Activated CD4-positive, alpha-beta T cell treated with anti-CD3 and anti-CD28 coated beads for 1 hour (primary cell): ENCODE measurements around the gene AGTRAP.

ENCODE experiments used
- DNase-seq: peaks from one replicate; pipeline ENCODE4 v3.0.0-alpha.2; 2020

AGTRAP gene

DNA sequence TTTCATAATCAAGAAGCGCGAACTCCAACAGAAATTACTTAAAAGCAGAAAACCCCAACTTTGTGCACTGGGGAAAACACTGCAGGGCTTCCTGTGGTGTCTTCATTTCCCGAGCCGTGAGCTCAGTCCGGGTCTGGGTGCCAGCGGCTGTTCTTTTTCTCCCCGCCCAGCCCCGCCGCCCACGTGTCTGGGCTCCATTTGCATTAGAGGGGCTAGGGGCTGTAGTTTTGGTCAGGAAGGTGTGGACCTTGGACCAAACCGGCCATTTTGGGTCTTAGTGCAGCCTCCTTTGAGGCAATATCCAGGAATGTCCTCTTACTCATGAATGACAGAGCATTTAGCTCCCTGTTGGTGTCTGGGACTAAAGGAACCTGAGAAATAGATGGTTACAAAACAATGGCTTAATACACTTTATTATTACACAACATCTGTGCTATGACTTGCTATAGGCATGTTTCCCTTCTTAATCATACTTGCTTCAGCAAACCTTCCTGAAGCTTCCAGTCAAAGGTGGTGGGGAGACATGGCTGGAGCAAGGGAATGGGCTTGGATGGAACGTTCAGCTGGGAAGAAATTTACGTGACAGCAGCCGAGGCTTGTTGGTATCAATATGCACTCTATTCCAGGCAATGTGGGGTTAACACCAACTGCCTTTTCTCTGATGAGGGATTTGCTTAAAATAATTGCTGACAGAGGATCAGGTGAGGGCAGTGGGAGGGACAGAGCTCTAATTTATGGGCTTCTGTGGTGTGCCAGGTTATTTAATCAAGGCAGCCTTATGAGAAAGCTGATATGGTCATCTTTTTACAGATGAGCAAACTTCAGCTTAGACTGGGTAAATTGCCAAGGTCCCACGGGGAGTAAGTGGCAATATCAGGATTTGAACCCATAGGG is 1.1 kb downstream of the AGTRAP start:
- DNase-seq = no peak

DNA sequence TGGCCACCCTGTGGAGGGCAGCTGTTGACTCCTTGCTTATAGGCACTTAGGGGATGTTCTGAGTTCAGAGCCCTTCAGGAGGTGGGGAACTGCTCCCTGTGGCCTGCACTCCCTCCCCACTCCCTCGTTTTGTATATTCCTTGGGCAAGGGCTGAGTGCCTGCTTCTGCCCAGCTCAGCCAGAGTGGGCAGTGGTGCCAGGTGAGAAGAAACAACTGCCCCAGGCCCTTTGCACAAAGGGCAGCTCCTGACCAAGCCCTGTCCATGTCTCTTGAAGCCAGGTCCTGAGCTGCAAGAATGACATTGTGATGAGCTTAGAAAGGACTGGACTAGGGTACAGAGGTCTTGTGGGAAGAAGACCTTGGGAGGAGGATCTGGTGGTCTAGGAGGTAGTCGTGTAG is 2.2 kb downstream of the AGTRAP start:
- no peak for DNase-seq

DNA sequence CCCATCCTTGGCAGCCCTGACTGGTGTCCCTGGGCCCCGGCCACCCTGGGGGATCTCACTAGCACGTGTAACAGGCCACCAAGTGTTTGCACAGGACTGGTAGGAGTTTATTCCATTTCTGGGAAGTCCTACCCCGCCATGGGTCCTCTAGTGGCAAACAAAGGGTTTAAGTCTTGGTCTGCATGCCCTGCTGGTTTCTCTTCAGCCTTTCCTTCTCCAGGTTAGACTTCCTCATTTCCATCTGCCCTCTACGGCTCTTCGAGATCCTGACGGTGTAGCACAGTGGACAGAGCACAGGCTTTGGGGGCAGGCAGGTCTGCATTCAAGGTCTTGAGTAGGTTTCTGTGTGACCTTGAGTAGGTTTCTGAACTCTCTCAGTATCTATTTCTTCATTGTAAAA is 2.8 kb downstream of the AGTRAP start:
- no peak for DNase-seq

DNA sequence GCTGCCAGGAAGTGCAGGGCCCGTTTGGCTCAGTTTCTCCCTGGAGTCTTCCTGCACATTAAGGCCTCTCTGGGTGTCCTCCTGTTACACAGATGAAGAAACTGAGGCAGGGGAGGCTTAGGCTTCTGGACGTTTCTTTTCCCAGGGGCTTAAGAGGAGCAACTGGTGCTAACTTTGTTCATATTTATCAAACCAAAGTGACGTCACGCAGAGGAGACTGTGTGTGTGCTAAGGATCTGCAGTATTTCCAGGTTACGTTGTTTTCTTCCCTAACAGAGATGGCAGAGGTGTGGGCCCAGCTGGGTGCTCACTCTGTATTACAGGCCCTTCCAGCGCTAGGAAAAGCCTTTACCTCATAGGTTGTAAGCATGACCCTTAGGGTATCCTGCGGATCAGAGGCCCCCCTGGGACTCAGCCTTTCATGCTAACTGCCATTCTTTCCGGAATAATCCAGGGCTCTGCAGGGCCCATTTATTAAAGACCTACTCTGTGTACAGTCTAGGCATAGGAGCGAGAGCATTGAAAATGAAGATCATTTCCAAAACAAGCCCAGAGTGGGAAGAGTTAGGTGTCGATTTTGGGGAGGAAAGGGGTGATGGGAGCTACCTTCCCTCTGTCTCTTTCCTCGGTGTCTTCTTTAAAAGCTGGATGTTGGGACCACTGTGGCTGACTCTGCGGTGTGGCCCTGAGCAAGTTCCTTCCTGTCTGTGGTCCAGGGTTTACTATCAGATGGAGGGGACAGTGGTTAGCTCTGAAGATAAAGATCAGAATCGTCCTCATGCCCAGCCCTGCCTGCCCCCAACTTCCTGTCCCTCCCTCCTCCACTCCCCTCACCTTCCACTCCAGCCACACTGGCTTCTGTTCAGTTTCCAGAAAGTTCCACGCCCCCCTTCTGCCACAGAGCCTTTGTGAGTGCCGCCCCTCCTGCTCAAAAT is 4.6 kb downstream of the AGTRAP start:
- no peak for DNase-seq

DNA sequence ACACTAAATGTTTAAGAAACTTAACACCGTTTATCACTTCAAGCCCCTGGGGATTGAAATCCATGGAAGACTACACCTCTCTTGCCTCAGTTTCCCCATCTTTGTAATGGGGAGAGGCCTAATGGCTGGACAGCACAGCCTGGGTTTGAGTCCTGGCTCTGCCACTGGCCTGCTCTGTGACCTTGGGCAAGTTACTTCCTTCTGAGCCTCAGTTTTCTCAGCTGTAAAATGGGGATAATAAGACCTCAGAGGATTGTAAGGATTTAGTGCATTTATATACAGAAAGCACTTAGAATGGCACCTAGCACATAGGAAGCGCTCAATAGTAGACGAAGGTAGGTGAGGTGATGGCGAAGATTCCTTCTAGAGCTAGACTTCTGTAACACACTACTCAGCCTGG is 5.5 kb downstream of the AGTRAP start:
- no peak for DNase-seq

DNA sequence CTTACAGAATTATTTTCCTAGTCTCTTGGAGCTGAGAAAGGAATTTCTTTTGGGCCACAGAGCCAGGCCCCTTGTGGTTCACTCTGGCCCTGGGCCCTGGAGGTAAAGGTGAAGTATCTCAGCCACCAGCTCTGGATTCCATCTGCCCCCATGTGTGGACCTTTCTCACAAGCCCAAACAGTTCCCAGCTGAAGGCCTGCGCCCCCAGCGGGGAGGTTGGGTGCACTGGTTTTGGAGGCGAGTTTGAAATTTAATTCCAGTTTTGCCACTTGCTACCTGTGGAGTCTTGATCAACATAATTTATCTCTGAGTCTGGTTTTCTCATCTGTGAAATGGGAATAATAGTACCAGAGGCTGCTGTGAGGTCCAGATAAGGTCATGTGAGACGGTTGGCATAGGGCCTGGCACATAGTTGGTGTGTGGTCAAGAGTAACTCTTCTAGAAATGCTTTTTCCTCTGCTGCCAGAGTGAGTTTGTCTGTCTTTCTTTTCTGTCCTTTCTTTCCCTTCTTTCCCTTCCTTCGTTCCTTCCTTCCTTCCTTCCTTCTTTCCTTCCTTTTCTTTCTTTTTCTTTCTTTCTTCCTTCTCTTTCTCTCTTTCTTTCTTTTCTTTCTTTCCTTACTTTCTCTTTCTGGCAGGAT is 6.1 kb downstream of the AGTRAP start:
- DNase-seq = no peak

DNA sequence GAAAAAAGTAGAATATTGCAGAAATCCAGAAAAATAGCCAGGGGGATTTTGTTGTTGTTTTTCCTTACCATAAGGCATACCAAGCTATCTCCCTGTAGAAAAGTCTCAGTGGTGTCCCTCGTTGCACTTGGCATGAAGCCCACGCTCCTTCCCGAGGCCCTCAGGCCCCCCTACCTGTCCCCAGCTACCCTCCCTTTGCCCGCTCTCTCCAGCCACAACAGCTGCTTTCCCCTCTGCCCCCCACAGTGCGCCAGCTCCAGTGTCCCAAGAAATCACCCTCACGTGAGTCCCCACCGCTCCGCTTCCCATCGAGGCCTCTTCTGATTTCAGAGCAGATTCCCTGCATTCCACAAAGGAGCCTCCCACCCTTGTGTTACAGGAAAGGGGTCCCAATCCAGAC is 8.4 kb downstream of the AGTRAP start:
- DNase-seq = no peak

DNA sequence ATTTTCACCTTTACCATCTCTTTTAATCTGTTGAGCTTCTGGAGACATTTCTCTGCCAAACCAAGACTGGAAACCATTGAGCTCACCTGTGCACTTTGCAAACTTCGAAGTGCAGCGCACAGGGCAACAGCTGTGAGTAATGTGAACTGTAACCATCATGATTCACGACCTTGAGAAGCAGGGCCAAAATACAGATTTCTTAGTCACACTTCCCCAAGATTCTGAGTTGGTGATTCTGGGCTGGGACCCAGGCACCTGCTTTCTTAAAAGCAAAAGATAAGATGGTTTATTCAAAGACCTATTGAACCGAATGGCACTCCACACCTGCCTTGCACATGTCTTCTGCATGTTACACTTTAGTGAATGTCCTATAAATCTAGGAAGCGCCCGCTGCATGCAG is 10.2 kb downstream of the AGTRAP start:
- no peak for DNase-seq

DNA sequence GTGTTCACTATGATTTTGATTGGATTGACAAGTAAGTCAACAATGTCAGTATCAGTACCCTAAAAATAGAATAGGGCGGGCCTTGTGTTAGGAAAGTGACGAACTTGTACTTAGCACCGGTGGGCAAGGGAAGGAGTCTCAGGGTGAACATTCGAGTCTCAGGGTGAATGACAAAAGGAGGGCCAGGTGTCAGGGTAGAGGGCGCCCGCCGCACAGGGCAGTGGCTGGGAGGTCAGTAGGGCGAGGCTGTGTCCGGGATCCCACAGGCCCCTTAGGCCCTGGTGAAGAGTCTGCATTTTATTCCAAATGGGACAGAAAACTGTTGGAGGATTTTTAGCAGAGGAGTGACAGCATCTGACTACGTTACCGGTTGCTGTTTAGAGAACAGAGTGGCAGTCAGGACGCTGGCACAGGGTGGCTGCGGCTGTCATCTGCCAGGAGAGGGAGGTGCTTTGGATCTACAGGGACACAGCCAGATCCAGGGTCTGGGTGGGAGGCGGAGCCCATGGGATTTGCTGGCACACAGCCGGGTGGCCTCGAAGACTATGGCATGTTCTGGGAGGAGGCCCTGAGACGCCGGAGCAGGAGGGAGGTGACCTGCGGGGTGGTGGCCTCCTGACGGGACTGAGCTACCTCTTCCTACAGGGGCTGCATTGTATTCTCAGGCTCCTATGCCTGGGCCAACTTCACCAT is 11.0 kb downstream of the AGTRAP start:
- no peak for DNase-seq

DNA sequence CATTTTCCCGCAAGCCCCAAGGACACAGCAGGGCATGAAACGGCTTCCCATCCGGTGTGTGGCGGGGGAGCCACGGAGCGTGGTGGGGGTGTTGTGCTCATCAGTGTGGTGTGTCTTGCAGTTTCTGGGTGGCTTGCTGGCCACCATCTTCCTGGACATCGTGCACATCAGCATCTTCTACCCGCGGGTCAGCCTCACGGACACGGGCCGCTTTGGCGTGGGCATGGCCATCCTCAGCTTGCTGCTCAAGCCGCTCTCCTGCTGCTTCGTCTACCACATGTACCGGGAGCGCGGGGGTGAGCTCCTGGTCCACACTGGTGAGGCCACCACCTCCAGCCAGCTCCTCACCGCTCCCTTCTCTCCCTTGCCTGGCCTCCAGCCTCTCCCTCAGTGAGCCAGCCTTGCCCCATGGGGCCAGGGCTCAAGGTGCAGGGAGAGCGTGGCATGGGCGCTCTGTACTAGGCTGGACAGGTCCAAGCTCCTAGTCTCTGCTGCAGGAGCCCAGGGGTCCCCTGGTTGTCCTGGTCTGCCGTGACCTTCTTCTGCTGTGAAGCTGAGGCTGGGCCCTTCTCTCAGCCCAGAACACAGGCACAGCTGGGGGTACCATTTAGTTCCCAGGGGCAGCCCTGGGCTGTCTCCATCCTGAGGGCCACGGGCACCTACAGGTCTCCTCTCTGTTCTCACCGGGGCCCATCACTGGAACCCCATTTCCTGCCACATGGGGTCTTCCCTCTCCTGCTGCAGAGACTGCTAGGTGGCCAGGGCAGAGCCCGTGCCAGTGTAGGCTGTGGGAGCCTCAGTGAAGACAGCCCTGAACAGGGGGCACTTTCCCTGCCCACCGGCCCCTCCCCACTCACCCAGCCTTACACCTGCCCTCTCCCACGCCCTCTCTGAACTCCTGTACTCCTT is 12.6 kb downstream of the AGTRAP start:
- DNase-seq = no peak

DNA sequence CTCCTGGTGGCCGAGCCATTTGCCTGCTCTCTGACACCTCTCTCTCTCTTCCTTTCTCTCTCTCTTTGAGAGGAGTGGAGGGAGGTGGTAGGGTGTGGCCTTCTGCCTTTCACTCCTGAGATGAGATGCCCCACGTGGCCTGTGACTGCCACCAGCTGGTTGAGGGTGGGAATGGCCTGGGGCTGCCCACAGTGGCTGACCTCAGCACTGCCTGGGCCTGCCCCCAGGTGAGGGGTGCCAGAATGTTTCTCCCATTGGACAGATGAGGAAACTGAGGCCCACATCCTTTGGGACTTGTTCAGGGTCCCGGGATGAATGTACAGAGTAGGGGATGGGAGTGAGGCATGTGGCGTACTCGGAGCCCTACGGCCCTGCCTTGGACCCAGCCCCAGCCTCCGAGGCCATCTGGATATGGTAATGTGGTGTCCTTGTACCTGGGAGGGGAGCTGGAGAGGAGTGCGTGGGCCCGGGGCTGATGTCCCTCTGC is 13.3 kb downstream of the AGTRAP start:
- peak; percentile 25 for DNase-seq

DNA sequence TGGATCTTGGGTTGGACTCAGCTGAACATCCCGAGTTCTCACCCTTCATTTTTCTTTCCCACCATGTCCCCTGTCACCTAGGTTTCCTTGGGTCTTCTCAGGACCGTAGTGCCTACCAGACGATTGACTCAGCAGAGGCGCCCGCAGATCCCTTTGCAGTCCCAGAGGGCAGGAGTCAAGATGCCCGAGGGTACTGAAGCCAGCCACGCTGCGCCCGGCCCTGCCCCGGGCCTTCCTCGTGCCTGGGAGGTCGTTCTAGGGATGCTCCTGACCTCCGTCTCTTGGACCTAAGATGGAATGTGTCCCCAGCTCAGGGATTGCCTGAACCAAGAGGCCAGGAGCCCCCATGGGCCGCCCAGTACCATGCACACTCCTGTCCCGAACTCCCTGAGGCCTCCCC is 14.1 kb downstream of the AGTRAP start:
- no peak for DNase-seq

DNA sequence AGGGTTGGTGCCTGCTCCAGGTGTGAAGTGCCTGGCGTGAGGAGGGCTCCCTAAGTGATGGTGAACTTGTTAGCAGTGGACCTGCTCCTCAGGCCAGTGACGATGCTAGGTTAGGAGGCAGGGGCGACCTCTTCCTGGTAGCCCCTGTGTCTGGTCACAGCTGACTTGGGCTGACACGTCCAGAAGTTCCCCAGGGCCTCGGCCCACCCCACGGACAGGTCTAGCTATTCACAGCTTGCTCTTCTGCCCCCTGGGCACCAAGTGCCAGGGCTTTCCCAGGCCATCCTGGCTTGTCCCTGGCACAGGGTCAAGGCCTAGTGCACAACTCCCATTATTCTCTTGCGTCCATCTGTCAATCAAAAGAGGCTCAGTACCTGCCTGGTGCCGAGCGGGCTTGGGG is 15.2 kb downstream of the AGTRAP start:
- no peak for DNase-seq

DNA sequence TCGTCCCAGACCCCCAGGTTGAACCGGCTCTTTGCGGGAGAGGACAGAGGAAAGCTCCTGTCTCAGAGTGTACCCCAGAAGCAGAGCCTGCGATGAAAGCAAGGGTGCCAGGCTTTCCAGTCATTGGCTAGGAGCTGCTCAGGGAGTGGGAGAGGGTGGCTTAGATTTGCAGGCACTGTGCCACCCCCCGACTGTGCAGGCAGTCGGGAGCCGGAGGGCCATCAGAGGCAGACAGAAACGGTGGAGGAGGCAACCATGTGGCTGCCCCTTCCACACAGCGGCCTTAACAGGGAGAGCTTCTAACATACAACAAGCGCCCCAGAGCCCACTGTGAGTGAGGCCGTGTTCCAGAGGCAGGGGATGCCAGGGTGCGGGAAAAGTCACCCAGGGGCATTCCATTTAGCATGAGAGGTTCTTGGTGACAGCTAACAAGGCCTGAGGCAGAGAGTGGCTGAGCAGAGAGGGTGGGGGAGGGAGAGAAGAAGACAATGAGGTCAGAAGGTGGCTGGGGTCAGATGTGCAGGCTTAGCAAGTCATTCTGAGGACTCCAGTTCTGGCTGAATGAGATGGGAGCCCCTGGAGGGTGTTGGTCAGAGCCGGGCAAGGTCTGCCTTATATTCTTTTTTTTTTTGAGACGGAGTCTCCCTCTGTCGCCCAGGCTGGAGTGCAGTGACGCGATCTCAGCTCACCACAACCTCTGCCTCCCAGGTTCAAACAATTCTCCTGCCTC is 16.6 kb downstream of the AGTRAP start:
- DNase-seq = no peak

DNA sequence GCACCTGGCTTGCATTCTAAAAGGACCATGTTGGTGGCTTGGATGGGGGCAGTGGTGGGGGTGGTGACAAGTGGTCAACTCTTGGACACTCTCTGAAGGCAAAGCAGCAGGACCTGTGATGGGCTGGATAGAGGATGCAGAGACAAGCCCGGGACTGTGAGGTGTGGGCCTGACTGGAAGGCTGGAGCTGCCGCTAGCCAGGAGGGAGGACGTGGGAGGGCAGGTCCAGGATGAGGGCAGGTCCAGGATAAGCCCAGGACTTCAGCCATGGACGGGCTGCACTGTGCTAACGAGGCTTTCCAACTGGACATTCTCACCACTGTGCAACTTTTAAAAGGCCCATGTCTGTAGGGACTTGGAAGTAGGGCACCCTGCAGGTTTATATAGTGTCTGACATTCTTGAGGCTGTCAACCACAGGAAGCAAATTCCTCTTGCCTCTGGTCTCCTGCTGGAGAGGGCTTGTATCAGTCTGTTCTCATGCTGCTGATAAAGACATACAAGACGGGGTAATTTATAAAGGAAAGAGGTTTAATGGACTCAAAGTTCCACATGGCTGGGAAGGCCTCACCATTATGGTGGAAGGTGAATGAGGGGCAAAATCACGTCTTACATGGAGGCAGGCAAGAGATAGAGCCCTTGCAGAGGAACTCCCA is 17.7 kb downstream of the AGTRAP start:
- DNase-seq = no peak

DNA sequence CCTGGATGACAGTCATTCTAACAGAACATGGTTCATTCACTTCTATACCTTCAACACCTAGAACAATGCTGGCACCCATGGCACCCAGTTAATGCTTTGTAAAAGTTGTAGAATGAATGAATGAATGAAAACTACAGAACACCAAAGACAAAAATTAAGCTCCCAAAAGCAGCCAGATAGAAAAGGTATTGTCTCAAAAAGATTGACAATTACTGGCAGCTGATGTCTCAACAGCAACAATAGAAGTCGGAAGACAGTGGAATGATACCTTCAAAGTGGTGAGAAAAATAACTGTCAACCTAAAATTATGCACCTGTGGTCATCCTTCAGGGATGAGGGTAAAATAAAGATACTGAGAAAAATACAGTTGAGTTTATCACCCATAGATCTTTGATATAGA is 21.1 kb downstream of the AGTRAP start:
- no peak for DNase-seq

DNA sequence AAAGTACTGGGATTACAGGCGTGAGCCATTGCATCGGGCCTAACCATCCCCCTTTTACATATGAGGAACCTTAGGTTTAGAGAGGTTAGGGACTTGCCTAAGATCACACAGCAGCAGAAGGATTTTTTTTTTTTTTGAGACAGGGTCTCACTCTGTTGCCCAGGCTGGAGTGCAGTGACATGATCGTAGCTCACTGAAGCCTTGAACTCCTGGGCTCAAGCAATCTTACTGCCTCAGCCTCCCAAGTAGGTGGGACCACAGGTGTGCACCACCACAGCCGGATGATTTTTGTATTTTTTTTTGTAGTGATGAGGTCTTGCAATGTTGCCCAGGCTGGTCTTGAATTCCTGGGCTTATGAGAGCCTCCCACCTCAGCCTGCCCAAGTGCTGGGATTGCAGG is 23.9 kb downstream of the AGTRAP start:
- DNase-seq = no peak

DNA sequence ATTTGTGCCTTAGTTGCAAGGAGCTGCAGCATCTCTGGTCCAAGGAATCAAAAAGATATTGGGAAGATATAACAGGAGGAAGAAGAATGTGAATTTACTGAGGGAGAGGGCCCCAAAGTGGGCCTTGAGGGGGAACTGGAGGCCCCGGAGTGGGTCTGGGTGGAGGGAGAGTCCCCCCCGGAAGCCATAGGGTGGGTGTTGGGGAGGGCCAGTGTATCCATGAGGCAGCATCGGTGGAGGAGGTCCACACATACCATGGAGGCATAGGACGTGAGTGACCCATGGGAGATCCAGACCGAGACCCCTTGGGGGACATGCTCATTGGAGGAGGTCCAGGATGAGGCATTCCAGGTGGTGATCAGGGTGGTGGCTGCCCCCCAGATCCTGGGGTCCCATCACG is 25.3 kb downstream of the AGTRAP start:
- no peak for DNase-seq

DNA sequence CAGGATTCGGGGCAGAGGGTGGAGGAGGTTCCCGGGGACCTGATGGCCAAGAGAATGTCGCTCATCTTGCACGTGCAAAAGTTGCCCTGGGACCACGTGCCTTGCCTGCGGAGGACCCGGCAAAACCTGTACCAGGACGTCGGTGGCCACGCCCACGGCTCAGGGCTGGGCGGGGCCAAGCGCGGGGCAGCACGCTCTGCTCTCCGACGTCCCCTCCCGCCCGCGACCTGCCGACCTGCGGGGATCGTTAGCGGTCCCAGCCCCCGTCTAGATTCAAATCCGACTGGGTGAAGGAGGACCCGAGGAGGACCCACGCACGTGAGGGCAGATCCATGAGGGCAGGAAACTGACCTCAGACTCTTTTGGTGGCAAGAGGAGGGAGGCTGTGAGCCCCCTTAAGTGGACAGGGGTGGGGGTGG is 26.1 kb downstream of the AGTRAP start, which contains the start of gene C1orf167:
Gene C1orf167 (plus strand): TSS at position 206 of the 419 bp plus-strand sequence. CDS start 2,208 bp downstream, outside the sequence.
- no peak for DNase-seq

DNA sequence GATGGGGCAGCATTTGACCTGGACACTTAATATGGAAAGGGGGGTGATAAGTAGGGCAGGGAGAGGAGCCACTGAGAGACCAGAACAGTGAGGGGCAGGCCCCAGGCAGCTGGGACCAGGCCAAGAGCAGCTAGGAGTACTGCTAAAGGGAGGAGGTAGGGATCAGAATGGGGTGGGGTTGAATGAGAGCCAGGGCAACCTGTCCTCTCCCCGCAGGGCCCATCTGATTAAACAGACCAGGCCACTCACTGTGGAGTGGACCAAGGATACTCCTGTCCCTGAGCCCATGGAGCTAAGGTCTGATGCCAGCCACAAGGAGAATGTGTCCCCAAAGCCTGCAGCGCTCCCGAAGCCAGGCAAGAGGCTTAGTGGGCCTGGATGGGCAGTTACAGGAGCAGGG is 28.2 kb downstream of the AGTRAP start:
- no peak for DNase-seq
